Loucy (cell line): ENCODE data around the gene PCDHA12.
"Not testable (repeated sequence)": the region's sequence is repeated elsewhere in the genome, so short reads cannot be mapped to it uniquely, and the experiment has no call there.

Experiments used
- EZH2phosphoT487 ChIP-seq: fragments of 200-600 bp; IDR thresholded peaks from 2 replicates; pipeline ENCODE4 v1.6.1; 2018; ENCODE audit warnings: antibody characterized with exemption, mild to moderate bottlenecking, moderate library complexity, borderline replicate concordance
- TF ChIP-seq, protein P1 (sequence below): fragments of 200-600 bp; sonication (generic); conservative IDR thresholded peaks from 2 replicates; pipeline ENCODE4 v1.5.1; 2014; ENCODE audit warnings: mild to moderate bottlenecking, antibody characterized with exemption, low read length

DNA sequence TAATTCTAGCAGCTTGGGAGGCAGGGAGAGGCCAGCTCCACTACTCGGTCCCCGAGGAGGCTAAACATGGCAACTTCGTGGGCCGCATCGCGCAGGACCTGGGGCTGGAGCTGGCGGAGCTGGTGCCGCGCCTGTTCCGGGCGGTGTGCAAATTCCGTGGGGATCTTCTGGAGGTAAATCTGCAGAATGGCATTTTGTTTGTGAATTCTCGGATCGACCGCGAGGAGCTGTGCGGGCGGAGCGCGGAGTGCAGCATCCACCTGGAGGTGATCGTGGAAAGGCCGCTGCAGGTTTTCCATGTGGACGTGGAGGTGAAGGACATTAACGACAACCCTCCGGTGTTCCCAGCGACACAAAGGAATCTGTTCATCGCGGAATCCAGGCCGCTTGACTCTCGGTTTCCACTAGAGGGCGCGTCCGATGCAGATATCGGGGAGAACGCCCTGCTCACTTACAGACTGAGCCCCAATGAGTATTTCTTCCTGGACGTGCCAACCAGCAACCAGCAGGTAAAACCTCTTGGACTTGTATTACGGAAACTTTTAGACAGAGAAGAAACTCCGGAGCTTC lies 40.6 kb upstream of the PCDHA12 start:
- TF ChIP-seq, protein P1, sequence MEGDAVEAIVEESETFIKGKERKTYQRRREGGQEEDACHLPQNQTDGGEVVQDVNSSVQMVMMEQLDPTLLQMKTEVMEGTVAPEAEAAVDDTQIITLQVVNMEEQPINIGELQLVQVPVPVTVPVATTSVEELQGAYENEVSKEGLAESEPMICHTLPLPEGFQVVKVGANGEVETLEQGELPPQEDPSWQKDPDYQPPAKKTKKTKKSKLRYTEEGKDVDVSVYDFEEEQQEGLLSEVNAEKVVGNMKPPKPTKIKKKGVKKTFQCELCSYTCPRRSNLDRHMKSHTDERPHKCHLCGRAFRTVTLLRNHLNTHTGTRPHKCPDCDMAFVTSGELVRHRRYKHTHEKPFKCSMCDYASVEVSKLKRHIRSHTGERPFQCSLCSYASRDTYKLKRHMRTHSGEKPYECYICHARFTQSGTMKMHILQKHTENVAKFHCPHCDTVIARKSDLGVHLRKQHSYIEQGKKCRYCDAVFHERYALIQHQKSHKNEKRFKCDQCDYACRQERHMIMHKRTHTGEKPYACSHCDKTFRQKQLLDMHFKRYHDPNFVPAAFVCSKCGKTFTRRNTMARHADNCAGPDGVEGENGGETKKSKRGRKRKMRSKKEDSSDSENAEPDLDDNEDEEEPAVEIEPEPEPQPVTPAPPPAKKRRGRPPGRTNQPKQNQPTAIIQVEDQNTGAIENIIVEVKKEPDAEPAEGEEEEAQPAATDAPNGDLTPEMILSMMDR = not testable (repeated sequence)
- TF ChIP-seq EZH2phosphoT487 = not testable (repeated sequence)
